HepG2 (cell line): ENCODE results near the gene ABT1. TPM values are rescaled to one million over a fixed set of nuclear protein-coding genes. Genes with fewer than 3 reads are reported as not detected.
A peak's percentile ranks its signal among the peaks of the same experiment; 100 is the strongest.

ENCODE experiments used
- ARNTL ChIP-seq: sonication (generic); formaldehyde crosslinking; IDR thresholded peaks from 2 replicates; pipeline ENCODE4 v1.4.0; 2020; ENCODE audit warnings: mild to moderate bottlenecking, missing genetic modification reagents
- CHD4 ChIP-seq: fragments of 200-600 bp; sonication (generic); IDR thresholded peaks from 2 replicates; pipeline ENCODE4 v1.7.0; 2017; ENCODE audit warnings: mild to moderate bottlenecking, low read length, borderline replicate concordance
- JUND ChIP-seq: sonication (generic); formaldehyde crosslinking; IDR thresholded peaks from 2 replicates; pipeline ENCODE4 v1.8.0; 2022; ENCODE audit warnings: mild to moderate bottlenecking, missing genetic modification reagents
- MBD4 ChIP-seq: IDR thresholded peaks from 2 replicates; pipeline ENCODE4 v1.6.1; 2012; ENCODE audit warnings: low read length, inconsistent platforms, borderline replicate concordance
- MXI1 ChIP-seq: IDR thresholded peaks from 3 replicates; pipeline ENCODE4 v1.6.1; 2012; ENCODE audit warnings: low read depth, low read length, inconsistent platforms, borderline replicate concordance
- NFE2L1 ChIP-seq: sonication (generic); formaldehyde crosslinking; IDR thresholded peaks from 2 replicates; pipeline ENCODE4 v1.4.0; 2020; ENCODE audit warnings: missing genetic modification reagents, mild to moderate bottlenecking, borderline replicate concordance
- RCOR2 ChIP-seq: IDR thresholded peaks from 2 replicates; pipeline ENCODE4 v1.6.1; 2016; ENCODE audit warnings: missing biosample characterization, missing genetic modification reagents
- REST ChIP-seq, 2 experiments: IDR thresholded peaks; 2 replicates each; pipeline ENCODE4 v1.6.1; 2011 to 2012; ENCODE audit warnings: low read length in 2 of 2, borderline replicate concordance in 1 of 2, low read depth in 1 of 2, mild to moderate bottlenecking in 1 of 2, moderate library complexity in 1 of 2
- SMAD3 ChIP-seq: sonication (generic); formaldehyde crosslinking; IDR thresholded peaks from 2 replicates; pipeline ENCODE4 v1.4.0; 2020; ENCODE audit warnings: missing genetic modification reagents
- SMYD3 ChIP-seq: sonication (generic); formaldehyde crosslinking; IDR thresholded peaks from 2 replicates; pipeline ENCODE4 v1.8.1; 2023; ENCODE audit warnings: mild to moderate bottlenecking, missing genetic modification reagents
- TCF7 ChIP-seq: sonication (generic); IDR thresholded peaks from 2 replicates; pipeline ENCODE4 v1.6.1; 2016; ENCODE audit warnings: antibody characterized with exemption, low read depth
- XRCC5 ChIP-seq: fragments of 200-400 bp; formaldehyde crosslinking; optimal IDR thresholded peaks from 2 replicates; pipeline ENCODE3; 2017; ENCODE audit warnings: mild to moderate bottlenecking, low read length
- ZBTB25 ChIP-seq: IDR thresholded peaks from 2 replicates; pipeline ENCODE4 v1.6.1; 2018; ENCODE audit warnings: missing genetic modification reagents
- ZNF263 ChIP-seq: sonication (generic); formaldehyde crosslinking; IDR thresholded peaks from 2 replicates; pipeline ENCODE4 v1.4.0; 2020; ENCODE audit warnings: missing genetic modification reagents
- ZNF30 ChIP-seq: sonication (generic); formaldehyde crosslinking; IDR thresholded peaks from 2 replicates; pipeline ENCODE4 v1.5.0; 2020; ENCODE audit warnings: mild to moderate bottlenecking, missing genetic modification reagents
- ZNF496 ChIP-seq: sonication (generic); formaldehyde crosslinking; IDR thresholded peaks from 2 replicates; pipeline ENCODE4 v1.8.1; 2023; ENCODE audit warnings: mild to moderate bottlenecking, moderate library complexity, missing genetic modification reagents; ENCODE audit not compliant: insufficient replicate concordance
- ZNF549 ChIP-seq: sonication (generic); formaldehyde crosslinking; IDR thresholded peaks from 2 replicates; pipeline ENCODE4 v1.5.0; 2020; ENCODE audit warnings: missing genetic modification reagents
- ZNF747 ChIP-seq: sonication (generic); formaldehyde crosslinking; IDR thresholded peaks from 2 replicates; pipeline ENCODE4 v1.8.1; 2023; ENCODE audit warnings: missing genetic modification reagents, mild to moderate bottlenecking, borderline replicate concordance
- ZNF775 ChIP-seq: sonication (generic); formaldehyde crosslinking; IDR thresholded peaks from 2 replicates; pipeline ENCODE4 v1.4.0; 2020; ENCODE audit warnings: missing genetic modification reagents, mild to moderate bottlenecking, moderate library complexity, borderline replicate concordance
- ZNF841 ChIP-seq: sonication (generic); formaldehyde crosslinking; IDR thresholded peaks from 2 replicates; pipeline ENCODE4 v1.8.1; 2023; ENCODE audit warnings: missing genetic modification reagents, borderline replicate concordance
- ZSCAN31 ChIP-seq: sonication (generic); formaldehyde crosslinking; IDR thresholded peaks from 2 replicates; pipeline ENCODE4 v1.5.0; 2020; ENCODE audit warnings: low read depth, mild to moderate bottlenecking, missing genetic modification reagents
- polyA plus RNA-seq, 8 experiments: library from polyadenylated mRNA; depleted of rRNA in 3 of 8; stranded (reverse) in 7 of 8; unstranded in 1 of 8; fragments of >200 nt; fragmentation: Illumina TruSeq in 4 of 8; extraction: Trizol in 4 of 8; gene quantifications; 2 replicates each; pipeline versions ENCODE4 v1.2.1 to v1.2.3, GENCODE V29; 2011 to 2016; ENCODE audit warnings: low read depth in 4 of 8, missing spikeins in 1 of 8, mixed read lengths in 1 of 8; ENCODE audit not compliant: insufficient read depth in 1 of 8
- total RNA-seq, 5 experiments: library from RNA; depleted of rRNA; stranded (reverse); fragments of >200 nt; fragmentation: Illumina TruSeq; extraction: Trizol; gene quantifications; 2 replicates each; pipeline ENCODE4 v1.2.3, GENCODE V29; 2016; ENCODE audit warnings: low read depth in 1 of 5
- TF ChIP-seq, protein P1 (sequence below): sonication (generic); formaldehyde crosslinking; IDR thresholded peaks from 2 replicates; pipeline ENCODE4 v1.4.0; 2020; ENCODE audit warnings: mild to moderate bottlenecking, missing genetic modification reagents, borderline replicate concordance
- TF ChIP-seq, protein P2 (sequence below): sonication (generic); formaldehyde crosslinking; IDR thresholded peaks from 2 replicates; pipeline ENCODE4 v1.4.0; 2020; ENCODE audit warnings: missing genetic modification reagents

The ABT1 gene
- total and polyA plus RNA-seq, 2 of the 13 experiments (the other 11 are each of a cell fraction or from before 2014, with no cell fraction given), result 38.4 TPM

- TF ChIP-seq ZNF747 (CRISPR knock-in tag) (0 out of 2 replicates have a peak, but pooled peaks have one; percentile 15), ZNF496 (CRISPR knock-in tag) (no peak), ZNF263 (CRISPR knock-in tag) (no peak), JUND (no peak), TCF7 (no peak), RCOR2 (CRISPR knock-in tag) (no peak; the same call in 1 of the 2 replicates), ZBTB25 (0 out of 2 replicates have a peak, but pooled peaks have one; percentile 14), SMYD3 (CRISPR knock-in tag) (no peak), ARNTL (CRISPR knock-in tag) (no peak), ZNF549 (CRISPR knock-in tag) (no peak), SMAD3 (CRISPR knock-in tag) (0 out of 2 replicates have a peak, but pooled peaks have one; percentile 40), MBD4 (peak; percentile 33; the same call in 1 of the 2 replicates), MXI1 (no peak), ZSCAN31 (CRISPR knock-in tag) (0 out of 2 replicates have a peak, but pooled peaks have one; percentile 13), CHD4 (peak; percentile 96; the same call in 1 of the 2 replicates), ZNF775 (no peak), XRCC5 (no peak), REST (IDR thresholded peaks at IDR 0.05; ENCODE audit: borderline replicate concordance in 1 of 2, low read depth in 1 of 2, low read length in 2 of 2) (no peak), ZNF841 (CRISPR knock-in tag) (no peak), NFE2L1 (CRISPR knock-in tag) (no peak), ZNF30 (CRISPR knock-in tag) (no peak)
- TF ChIP-seq, protein P1, sequence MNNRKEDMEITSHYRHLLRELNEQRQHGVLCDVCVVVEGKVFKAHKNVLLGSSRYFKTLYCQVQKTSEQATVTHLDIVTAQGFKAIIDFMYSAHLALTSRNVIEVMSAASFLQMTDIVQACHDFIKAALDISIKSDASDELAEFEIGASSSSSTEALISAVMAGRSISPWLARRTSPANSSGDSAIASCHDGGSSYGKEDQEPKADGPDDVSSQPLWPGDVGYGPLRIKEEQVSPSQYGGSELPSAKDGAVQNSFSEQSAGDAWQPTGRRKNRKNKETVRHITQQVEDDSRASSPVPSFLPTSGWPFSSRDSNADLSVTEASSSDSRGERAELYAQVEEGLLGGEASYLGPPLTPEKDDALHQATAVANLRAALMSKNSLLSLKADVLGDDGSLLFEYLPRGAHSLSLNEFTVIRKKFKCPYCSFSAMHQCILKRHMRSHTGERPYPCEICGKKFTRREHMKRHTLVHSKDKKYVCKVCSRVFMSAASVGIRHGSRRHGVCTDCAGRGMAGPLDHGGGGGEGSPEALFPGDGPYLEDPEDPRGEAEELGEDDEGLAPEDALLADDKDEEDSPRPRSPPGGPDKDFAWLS (CRISPR knock-in tag), result no peak
- TF ChIP-seq, protein P2, sequence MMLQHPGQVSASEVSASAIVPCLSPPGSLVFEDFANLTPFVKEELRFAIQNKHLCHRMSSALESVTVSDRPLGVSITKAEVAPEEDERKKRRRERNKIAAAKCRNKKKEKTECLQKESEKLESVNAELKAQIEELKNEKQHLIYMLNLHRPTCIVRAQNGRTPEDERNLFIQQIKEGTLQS (CRISPR knock-in tag), result no peak
Measured at GRCh38 chr6:26553635-26554446, 42.9 kb upstream of the ABT1 start (continued).
